Measurements from ENCODE around the gene KCNK7.

DNA sequence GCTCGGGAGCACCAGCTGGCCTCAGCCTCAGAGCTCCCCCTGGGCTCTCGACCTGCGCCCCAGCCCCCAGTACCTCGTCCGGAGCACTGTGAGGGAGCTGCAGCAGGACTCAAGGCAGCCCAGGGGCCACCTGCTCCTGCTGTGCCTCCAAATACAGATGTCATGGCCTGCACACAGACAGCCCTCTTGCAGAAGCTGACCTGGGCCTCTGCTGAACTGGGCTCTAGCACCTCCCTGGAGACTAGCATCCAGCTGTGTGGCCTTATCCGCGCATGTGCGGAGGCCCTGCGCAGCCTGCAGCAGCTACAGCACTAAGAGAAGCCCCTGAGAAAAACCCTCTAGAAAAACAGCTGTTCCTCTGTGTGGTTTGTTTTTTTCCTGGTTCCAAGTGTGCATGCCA is 24.2 kb downstream of the KCNK7 start:
- TF ChIP-seq POLR2AphosphoS5 (IDR thresholded peaks at IDR 0.05; ENCODE audit: low read depth, low read length) (no peak), TAF1 (IDR thresholded peaks at IDR 0.05; ENCODE audit: borderline replicate concordance, insufficient read depth, low read length) (no peak), SIN3A (IDR thresholded peaks at IDR 0.05; ENCODE audit: borderline replicate concordance, insufficient read depth, low read length) (no peak)
- TF ChIP-seq, protein P1, sequence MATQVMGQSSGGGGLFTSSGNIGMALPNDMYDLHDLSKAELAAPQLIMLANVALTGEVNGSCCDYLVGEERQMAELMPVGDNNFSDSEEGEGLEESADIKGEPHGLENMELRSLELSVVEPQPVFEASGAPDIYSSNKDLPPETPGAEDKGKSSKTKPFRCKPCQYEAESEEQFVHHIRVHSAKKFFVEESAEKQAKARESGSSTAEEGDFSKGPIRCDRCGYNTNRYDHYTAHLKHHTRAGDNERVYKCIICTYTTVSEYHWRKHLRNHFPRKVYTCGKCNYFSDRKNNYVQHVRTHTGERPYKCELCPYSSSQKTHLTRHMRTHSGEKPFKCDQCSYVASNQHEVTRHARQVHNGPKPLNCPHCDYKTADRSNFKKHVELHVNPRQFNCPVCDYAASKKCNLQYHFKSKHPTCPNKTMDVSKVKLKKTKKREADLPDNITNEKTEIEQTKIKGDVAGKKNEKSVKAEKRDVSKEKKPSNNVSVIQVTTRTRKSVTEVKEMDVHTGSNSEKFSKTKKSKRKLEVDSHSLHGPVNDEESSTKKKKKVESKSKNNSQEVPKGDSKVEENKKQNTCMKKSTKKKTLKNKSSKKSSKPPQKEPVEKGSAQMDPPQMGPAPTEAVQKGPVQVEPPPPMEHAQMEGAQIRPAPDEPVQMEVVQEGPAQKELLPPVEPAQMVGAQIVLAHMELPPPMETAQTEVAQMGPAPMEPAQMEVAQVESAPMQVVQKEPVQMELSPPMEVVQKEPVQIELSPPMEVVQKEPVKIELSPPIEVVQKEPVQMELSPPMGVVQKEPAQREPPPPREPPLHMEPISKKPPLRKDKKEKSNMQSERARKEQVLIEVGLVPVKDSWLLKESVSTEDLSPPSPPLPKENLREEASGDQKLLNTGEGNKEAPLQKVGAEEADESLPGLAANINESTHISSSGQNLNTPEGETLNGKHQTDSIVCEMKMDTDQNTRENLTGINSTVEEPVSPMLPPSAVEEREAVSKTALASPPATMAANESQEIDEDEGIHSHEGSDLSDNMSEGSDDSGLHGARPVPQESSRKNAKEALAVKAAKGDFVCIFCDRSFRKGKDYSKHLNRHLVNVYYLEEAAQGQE (IDR thresholded peaks at IDR 0.05; ENCODE audit: insufficient read depth in 1 of 2, low read depth in 2 of 2, low read length in 2 of 2) = no peak

Data from PFSK-1 (cell line).